ENCODE results near the gene INPP5A. TPM values are rescaled to one million over a fixed set of nuclear protein-coding genes. Genes with fewer than 3 reads are reported as not detected.

Gene INPP5A
- total and polyA plus RNA-seq, 9 of the 15 experiments (the other 6 are each of a cell fraction or from before 2014, with no cell fraction given), result 0.66 to 11.6 (median 7.7) TPM

GRCh38 chr10:132749371-132749795, 211.8 kb downstream of the INPP5A start:
- in situ Hi-C loops (cut with MboI), result no loop called here
- Histone ChIP-seq H3K27ac (ENCODE audit: extremely low read depth, low read depth, low read length) (no peak overlapping the region), H3K9me3 (replicated peaks; ENCODE audit: control insufficient read depth, insufficient read depth, low read depth, low read length) (no peaks in the 10 kb centered on the region), H3K4me3 (no peak overlapping the region), H3K36me3 (ENCODE audit: control insufficient read depth, insufficient read depth, low read length) (no peaks in the 10 kb centered on the region), H3K4me2 (ENCODE audit: insufficient read depth, low read length) (no peak overlapping the region), H3K4me1 (replicated peaks in 1 of 2; ENCODE audit: control insufficient read depth in 2 of 2, insufficient read depth in 2 of 2, low read length in 2 of 2) (peaks cover 0 to 5% of the 10 kb centered on the region in 2 experiments; a peak in 1 of 5 replicates), H3K27me3 (ENCODE audit: control insufficient read depth in 2 of 2, insufficient read depth in 2 of 2, low read length in 2 of 2) (no peaks in the 10 kb centered on the region), H3K79me2 (ENCODE audit: control insufficient read depth, insufficient read depth, low read length) (no peaks in the 10 kb centered on the region), H3K9me1 (ENCODE audit: control insufficient read depth, insufficient read depth, low read length) (no peaks in the 10 kb centered on the region), H4K20me1 (replicated peaks; ENCODE audit: control insufficient read depth, insufficient read depth, low read length) (no peaks in the 10 kb centered on the region), H2AFZ (ENCODE audit: low read depth, low read length) (no peak overlapping the region), H3K9ac (ENCODE audit: insufficient read depth in 1 of 2, low read depth in 2 of 2, low read length in 2 of 2) (no peak overlapping the region)
- BruUV-seq (replicated peaks), result no TSS peak
- POLR2A ChIA-PET, result no interaction called here
- no peak for FAIRE-seq
- intact Hi-C loops (cut with micrococcal nuclease), result no loop called here
- no peak for TF ChIP-seq CBX1 (IDR thresholded peaks at IDR 0.05; ENCODE audit: low read depth)
- TF ChIP-seq FOXO4 (CRISPR knock-in tag; IDR thresholded peaks at IDR 0.05), result no peak
- no peak for TF ChIP-seq AFF4 (CRISPR knock-in tag; IDR thresholded peaks at IDR 0.05)
- no peak for TF ChIP-seq ZHX1 (conservative IDR thresholded peaks at IDR 0.05; ENCODE audit: low read length)
- no peak for TF ChIP-seq TAF1 (IDR thresholded peaks at IDR 0.05; ENCODE audit: control insufficient read depth, extremely low read depth, insufficient read depth, low read length, severe bottlenecking)
- no peak for TF ChIP-seq DDX20 (tag; IDR thresholded peaks at IDR 0.05; ENCODE audit: low read depth)
- TF ChIP-seq DMBX1 (CRISPR knock-in tag; IDR thresholded peaks at IDR 0.05; ENCODE audit: borderline replicate concordance), result no peak
- TF ChIP-seq NFIX (CRISPR knock-in tag; IDR thresholded peaks at IDR 0.05; ENCODE audit: low read depth), result no peak
- no peak for TF ChIP-seq BCLAF1 (IDR thresholded peaks at IDR 0.05; ENCODE audit: borderline replicate concordance in 1 of 2, control insufficient read depth in 1 of 2, low read depth in 2 of 2, low read length in 1 of 2)
- no peak for TF ChIP-seq RBBP5 (IDR thresholded peaks at IDR 0.05; ENCODE audit: borderline replicate concordance, insufficient read depth, low read length, poor library complexity, severe bottlenecking)
- CTCF ChIA-PET (ENCODE audit: low intra/inter-chr PET ratio), result no interaction called here
- no peak for ATAC-seq
- DNase-seq (ENCODE audit: extremely low read depth in 1 of 4, low spot score in 3 of 4), result no peak
- 67% methylated on average over 3 of the region's 22 CpGs for WGBS (ENCODE audit: insufficient coverage, low coverage, missing lambda C conversion rate)

All from K562 (cell line).